ENCODE measurements around the gene SLCO2A1.
A peak's percentile ranks its signal among the peaks of the same experiment; 100 is the strongest.

SLCO2A1 gene

GRCh38 chr3:134030379-134031347 is 938 bp upstream of the SLCO2A1 start:
- Mint-ChIP-seq H3K36me3 (no peaks in the 10 kb centered on the region), H3K27ac (no peak overlapping the region), H3K9me3 (no peaks in the 10 kb centered on the region), H3K4me3 (peak overlapping the region; percentile 43), H3K4me1 (no peaks in the 10 kb centered on the region)
- ATAC-seq = peak; percentile 14
- DNase-seq (ENCODE audit: low spot score in 2 of 2) = no peak

GRCh38 chr3:134029256-134029733 is 430 bp downstream of the SLCO2A1 start:
- ATAC-seq = no peak

GRCh38 chr3:134028486-134029255 is 1.1 kb downstream of the SLCO2A1 start:
- ATAC-seq (no peak), DNase-seq (ENCODE audit: low spot score in 2 of 2) (no peak)
- no peaks in the 10 kb centered on the region for H3K4me1 Mint-ChIP-seq
- no peaks in the 10 kb centered on the region for H3K9me3 Mint-ChIP-seq
- no peak overlapping the region for H3K4me3 Mint-ChIP-seq
- H3K36me3 Mint-ChIP-seq = no peaks in the 10 kb centered on the region
- no peak overlapping the region for H3K27ac Mint-ChIP-seq

More at GRCh38 chr3:134029256-134029733, 430 bp downstream of the SLCO2A1 start:
- Mint-ChIP-seq H3K36me3 (no peaks in the 10 kb centered on the region), H3K27ac (no peak overlapping the region), H3K4me1 (no peaks in the 10 kb centered on the region), H3K4me3 (no peak overlapping the region), H3K9me3 (no peaks in the 10 kb centered on the region)
- DNase-seq (ENCODE audit: low spot score in 2 of 2) = no peak

GRCh38 chr3:134027631-134028030 is 2.1 kb downstream of the SLCO2A1 start:
- Mint-ChIP-seq H3K9me3 (no peaks in the 10 kb centered on the region), H3K4me1 (no peaks in the 10 kb centered on the region), H3K4me3 (no peak overlapping the region), H3K36me3 (no peaks in the 10 kb centered on the region), H3K27ac (no peak overlapping the region)
- DNase-seq (ENCODE audit: low spot score in 2 of 2) (no peak), ATAC-seq (no peak)

- DNase-seq (ENCODE audit: low spot score in 2 of 2) (no peak), ATAC-seq (no peak)
- Mint-ChIP-seq H3K4me1 (no peaks in the 10 kb centered on the region), H3K4me3 (no peak overlapping the region), H3K27ac (no peak overlapping the region), H3K9me3 (no peaks in the 10 kb centered on the region), H3K36me3 (no peaks in the 10 kb centered on the region)
These were observed 9.5 kb downstream of the SLCO2A1 start for GRCh38 chr3:134020135-134020680.

GRCh38 chr3:134018850-134019249 is 10.9 kb downstream of the SLCO2A1 start:
- Mint-ChIP-seq H3K36me3 (no peaks in the 10 kb centered on the region), H3K4me3 (no peak overlapping the region), H3K27ac (no peak overlapping the region), H3K9me3 (no peaks in the 10 kb centered on the region), H3K4me1 (no peaks in the 10 kb centered on the region)
- DNase-seq (ENCODE audit: low spot score in 2 of 2) (no peak), ATAC-seq (peak; percentile 31)

GRCh38 chr3:134018406-134018805 is 11.3 kb downstream of the SLCO2A1 start:
- H3K4me3 Mint-ChIP-seq = no peak overlapping the region
- H3K9me3 Mint-ChIP-seq = no peaks in the 10 kb centered on the region
- ATAC-seq (no peak), DNase-seq (ENCODE audit: low spot score in 2 of 2) (no peak)
- H3K27ac Mint-ChIP-seq = no peak overlapping the region
- no peaks in the 10 kb centered on the region for H3K36me3 Mint-ChIP-seq
- H3K4me1 Mint-ChIP-seq = no peaks in the 10 kb centered on the region

- H3K36me3 Mint-ChIP-seq = no peaks in the 10 kb centered on the region
- H3K4me1 Mint-ChIP-seq = no peaks in the 10 kb centered on the region
- H3K4me3 Mint-ChIP-seq = no peak overlapping the region
- no peak overlapping the region for H3K27ac Mint-ChIP-seq
- no peak for ATAC-seq
- H3K9me3 Mint-ChIP-seq = no peaks in the 10 kb centered on the region
- DNase-seq (ENCODE audit: low spot score in 2 of 2) = no peak
These were observed 12.2 kb downstream of the SLCO2A1 start for GRCh38 chr3:134017490-134017889.

- Mint-ChIP-seq H3K36me3 (no peaks in the 10 kb centered on the region), H3K27ac (no peak overlapping the region), H3K9me3 (no peaks in the 10 kb centered on the region), H3K4me1 (no peaks in the 10 kb centered on the region), H3K4me3 (no peak overlapping the region)
- DNase-seq (ENCODE audit: low spot score in 2 of 2) (no peak), ATAC-seq (no peak)
These were observed 15.5 kb downstream of the SLCO2A1 start for GRCh38 chr3:134014270-134014669.

GRCh38 chr3:134013280-134013679 is 16.4 kb downstream of the SLCO2A1 start:
- Mint-ChIP-seq H3K36me3 (no peaks in the 10 kb centered on the region), H3K4me3 (no peak overlapping the region), H3K27ac (no peak overlapping the region), H3K9me3 (no peaks in the 10 kb centered on the region), H3K4me1 (no peaks in the 10 kb centered on the region)
- DNase-seq (ENCODE audit: low spot score in 2 of 2) = no peak
- ATAC-seq = no peak

GRCh38 chr3:134009345-134010000 is 20.3 kb downstream of the SLCO2A1 start:
- Mint-ChIP-seq H3K9me3 (no peaks in the 10 kb centered on the region), H3K27ac (no peak overlapping the region), H3K4me3 (no peak overlapping the region), H3K36me3 (no peaks in the 10 kb centered on the region), H3K4me1 (no peaks in the 10 kb centered on the region)
- DNase-seq (ENCODE audit: low spot score in 2 of 2) (no peak), ATAC-seq (no peak)

- H3K4me1 Mint-ChIP-seq = no peaks in the 10 kb centered on the region
- DNase-seq (ENCODE audit: low spot score in 2 of 2) (no peak), ATAC-seq (no peak)
- no peak overlapping the region for H3K27ac Mint-ChIP-seq
- H3K9me3 Mint-ChIP-seq = no peaks in the 10 kb centered on the region
- H3K36me3 Mint-ChIP-seq = no peaks in the 10 kb centered on the region
- no peak overlapping the region for H3K4me3 Mint-ChIP-seq
These were observed 21.0 kb downstream of the SLCO2A1 start for GRCh38 chr3:134008630-134009156.

- Mint-ChIP-seq H3K9me3 (no peaks in the 10 kb centered on the region), H3K27ac (no peak overlapping the region), H3K4me3 (no peak overlapping the region), H3K4me1 (no peaks in the 10 kb centered on the region), H3K36me3 (no peaks in the 10 kb centered on the region)
- no peak for ATAC-seq
- no peak for DNase-seq (ENCODE audit: low spot score in 2 of 2)
These were observed 21.9 kb downstream of the SLCO2A1 start for GRCh38 chr3:134007819-134008218.

GRCh38 chr3:134004841-134005240 is 24.9 kb downstream of the SLCO2A1 start:
- no peaks in the 10 kb centered on the region for H3K36me3 Mint-ChIP-seq
- no peak overlapping the region for H3K27ac Mint-ChIP-seq
- no peak overlapping the region for H3K4me3 Mint-ChIP-seq
- no peak for ATAC-seq
- H3K9me3 Mint-ChIP-seq = no peaks in the 10 kb centered on the region
- H3K4me1 Mint-ChIP-seq = no peaks in the 10 kb centered on the region
- DNase-seq (ENCODE audit: low spot score in 2 of 2) = no peak

- H3K9me3 Mint-ChIP-seq = no peaks in the 10 kb centered on the region
These were observed 26.7 kb downstream of the SLCO2A1 start for GRCh38 chr3:134003066-134003465.

More at GRCh38 chr3:134003066-134003465, 26.7 kb downstream of the SLCO2A1 start:
- no peak overlapping the region for H3K4me3 Mint-ChIP-seq
- H3K27ac Mint-ChIP-seq = no peak overlapping the region
- H3K36me3 Mint-ChIP-seq = no peaks in the 10 kb centered on the region
- DNase-seq (ENCODE audit: low spot score in 2 of 2) (no peak), ATAC-seq (no peak)
- no peaks in the 10 kb centered on the region for H3K4me1 Mint-ChIP-seq
